Amygdala (tissue), 56 donors: ENCODE results near the gene RNF26.

ENCODE experiments used
- DNase-seq, 56 donors: peaks; one replicate each; lab custom pipeline; 2025; lab: John Stamatoyannopoulos, UW

Gene RNF26

DNA sequence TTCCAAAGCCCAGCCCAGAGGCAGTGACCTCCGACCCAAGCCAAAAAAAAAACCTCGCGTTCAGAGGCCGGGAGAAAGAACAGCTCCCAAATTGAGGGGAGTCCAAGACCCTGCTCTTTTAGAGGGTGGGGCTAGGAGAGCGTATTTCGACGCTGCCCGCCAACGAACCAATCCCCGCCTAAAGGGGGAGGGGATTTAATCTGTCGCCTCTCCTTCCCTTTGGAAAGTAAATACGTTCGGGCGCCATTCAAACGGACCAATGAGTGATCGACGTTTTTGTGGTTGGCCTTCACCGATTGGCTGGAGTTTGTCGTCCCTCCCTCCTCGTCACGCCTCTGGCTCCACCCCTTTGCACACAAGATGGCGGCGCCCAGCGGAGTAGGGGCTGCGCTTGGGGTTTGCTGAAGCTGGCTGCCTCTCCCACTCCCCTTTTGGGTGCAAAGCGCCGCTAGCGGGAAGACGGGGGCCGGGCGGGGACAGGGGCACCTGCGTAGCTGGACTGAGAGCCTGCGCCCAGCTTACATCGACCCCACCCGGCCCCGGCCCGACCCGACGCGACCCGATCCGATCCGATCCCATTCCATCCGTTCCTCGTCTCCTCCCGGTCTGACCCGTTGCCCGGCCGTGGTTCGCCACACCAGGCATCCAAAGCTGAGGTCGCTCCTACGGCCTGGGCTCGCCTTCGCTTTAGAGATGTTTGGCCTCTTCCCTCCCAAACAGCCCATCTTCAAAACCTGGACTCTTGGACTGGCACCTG, at the start of gene RNF26:
RNF26 (plus strand) TSS at position 354 of the 757 bp plus-strand sequence. CDS start 596 bp downstream, outside the sequence.
- peak in 55 of 56 donors; percentile 62 to 99 (median 93) for DNase-seq

DNA sequence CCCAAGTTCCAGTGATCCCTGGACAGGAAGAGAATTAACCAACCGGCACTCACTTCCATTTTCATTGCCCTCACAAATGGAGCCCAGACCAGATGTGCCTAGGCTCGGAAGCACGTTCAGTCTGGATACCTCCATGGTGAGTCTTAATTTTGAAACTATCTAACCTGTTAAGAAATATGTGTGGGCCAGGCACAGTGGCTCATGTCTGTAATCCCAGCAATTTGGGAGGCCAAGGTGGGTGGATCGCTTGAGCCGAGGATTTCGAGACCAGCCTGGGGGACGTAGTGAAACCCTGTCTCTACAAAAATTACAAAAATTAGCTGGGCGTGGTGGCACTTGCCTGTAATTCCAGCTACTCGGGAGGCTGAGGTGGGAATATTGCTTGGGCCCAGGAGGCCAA, 48.9 kb upstream of the RNF26 start:
- DNase-seq = no peak

DNA sequence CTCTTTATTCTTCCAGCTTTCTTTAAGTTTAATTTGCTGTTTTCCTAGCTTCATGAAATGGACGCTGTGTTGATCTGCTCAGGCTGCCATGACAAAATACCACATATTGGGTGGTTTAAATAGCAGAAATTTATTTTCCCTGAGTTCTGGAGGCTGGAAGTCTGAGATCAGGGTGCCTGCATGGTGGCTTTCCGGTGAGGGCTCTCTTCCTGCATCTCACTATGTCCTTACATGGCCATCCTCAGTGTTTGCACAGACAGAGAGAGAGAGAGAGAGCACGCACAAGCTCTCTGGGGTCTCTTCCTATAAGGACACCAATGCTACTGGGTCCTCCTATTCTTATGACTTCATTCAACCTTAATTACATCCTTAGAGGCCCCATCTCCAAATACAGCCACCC, 46.1 kb upstream of the RNF26 start:
- DNase-seq = no peak

DNA sequence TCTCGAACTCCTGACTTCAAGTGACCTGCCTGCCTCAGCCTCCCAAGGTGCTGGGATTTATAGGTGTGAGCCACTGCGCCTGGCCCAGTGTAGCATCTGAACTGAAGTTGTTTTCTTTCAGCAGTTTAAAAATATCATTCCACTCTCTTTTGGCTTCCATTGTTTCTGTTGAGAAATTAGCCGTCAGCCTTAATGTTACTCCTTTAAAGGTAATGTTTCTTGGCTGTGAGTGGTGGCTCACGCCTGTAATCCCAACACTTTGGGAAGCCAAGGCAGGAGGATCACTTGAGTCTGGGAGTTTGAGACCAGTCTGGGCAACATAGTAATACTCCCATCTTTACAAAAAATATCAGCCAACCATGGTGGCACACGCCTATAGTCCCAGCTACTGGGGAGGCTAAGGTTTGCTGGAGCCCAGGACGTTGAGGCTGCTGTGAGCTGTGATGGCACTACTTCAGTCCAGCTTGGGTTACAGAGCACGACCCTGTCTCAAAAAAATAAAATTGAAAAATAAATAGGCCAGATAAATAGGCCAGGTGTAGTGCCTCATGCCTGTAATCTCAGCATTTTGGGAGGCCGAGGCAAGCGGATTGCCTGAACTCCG, 43.3 kb upstream of the RNF26 start:
- no peak for DNase-seq

DNA sequence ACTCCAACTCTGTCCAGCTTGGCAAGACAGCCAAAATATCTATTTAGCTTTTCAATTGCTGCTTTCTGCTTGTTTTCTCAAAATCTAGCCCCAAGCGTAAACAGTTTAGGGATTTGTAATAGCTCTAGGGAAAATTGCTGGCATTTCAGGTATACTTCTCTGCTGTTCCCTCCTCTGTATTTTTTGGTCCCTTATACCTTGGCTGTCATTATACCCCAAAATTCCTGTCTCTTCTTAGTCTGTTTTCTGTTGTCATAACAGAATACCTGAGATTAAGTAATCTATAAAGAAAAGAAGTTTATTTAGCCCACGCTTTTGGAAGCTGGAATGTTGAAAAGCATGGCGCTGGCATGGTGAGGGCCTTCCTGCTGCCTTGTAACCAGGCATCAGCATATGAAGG, 40.9 kb upstream of the RNF26 start:
- DNase-seq = no peak

DNA sequence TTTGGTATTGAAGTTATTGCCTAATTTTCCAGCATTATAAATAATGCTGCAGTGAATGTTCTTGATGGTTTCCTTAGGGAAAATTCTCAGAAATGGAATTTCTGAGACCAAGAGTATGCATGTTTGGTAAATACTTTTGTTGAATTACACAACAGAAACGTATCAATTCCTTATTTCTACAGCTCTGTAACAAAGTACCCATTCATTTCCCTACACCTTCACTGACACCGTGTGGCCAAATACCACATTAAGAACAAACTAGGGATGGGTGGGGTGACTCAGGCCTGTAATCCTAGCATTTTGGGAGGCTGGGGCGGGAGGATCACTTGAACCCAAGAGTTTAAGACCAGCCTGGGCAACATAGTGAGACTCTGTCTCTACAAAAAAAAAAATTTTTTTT, 39.1 kb upstream of the RNF26 start:
- no peak for DNase-seq

DNA sequence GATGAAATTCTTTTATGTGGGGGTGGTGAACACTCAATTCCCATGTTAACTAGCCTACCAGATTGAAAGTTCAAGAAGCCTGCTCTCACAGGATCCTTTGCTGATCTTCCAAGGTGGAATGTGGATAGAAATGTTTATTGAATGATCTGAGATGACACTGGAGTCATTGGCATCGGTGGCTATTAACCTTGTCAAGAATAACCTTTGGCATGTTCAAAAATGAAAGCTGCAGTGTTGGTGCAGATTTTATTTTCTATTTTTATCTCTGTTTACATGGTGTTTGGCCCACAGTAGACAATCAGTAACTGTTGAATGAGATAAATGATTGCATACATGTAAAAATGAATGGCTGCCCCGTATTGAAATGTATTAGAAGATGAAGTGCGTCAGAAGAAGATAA, 36.4 kb upstream of the RNF26 start:
- DNase-seq = no peak

DNA sequence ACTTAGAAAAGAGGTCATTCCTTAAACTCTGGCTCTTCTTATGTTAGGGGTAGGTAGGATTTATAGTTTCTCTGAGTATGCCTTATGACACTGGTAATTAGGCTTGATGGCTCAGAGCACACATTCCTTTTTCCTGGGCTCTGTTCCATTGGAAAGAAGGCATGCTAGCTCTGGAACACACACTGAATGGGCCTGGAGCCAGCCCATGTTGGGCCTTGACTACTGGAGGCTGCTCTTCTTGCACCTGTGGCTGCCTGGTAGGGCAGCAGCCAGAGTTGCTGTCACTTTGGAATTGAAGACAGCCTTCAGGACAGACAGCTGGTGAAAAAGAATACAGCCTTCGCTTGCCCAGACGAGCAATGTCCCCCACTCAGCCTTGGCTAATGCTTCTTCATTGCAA, 35.6 kb upstream of the RNF26 start:
- no peak for DNase-seq

DNA sequence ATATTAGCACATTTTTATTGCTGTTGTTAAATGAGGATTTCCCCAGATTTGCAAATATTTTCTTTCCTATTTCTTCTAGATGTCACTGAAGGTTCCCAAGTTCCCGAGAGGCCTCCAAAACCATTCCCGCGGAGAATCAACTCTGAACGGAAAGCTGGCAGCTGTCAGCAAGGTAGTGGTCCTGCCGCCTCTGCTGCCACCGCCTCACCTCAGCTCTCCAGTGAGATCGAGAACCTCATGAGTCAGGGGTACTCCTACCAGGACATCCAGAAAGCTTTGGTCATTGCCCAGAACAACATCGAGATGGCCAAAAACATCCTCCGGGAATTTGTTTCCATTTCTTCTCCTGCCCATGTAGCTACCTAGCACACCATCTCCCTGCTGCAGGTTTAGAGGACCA, 34.9 kb upstream of the RNF26 start:
- DNase-seq = no peak

DNA sequence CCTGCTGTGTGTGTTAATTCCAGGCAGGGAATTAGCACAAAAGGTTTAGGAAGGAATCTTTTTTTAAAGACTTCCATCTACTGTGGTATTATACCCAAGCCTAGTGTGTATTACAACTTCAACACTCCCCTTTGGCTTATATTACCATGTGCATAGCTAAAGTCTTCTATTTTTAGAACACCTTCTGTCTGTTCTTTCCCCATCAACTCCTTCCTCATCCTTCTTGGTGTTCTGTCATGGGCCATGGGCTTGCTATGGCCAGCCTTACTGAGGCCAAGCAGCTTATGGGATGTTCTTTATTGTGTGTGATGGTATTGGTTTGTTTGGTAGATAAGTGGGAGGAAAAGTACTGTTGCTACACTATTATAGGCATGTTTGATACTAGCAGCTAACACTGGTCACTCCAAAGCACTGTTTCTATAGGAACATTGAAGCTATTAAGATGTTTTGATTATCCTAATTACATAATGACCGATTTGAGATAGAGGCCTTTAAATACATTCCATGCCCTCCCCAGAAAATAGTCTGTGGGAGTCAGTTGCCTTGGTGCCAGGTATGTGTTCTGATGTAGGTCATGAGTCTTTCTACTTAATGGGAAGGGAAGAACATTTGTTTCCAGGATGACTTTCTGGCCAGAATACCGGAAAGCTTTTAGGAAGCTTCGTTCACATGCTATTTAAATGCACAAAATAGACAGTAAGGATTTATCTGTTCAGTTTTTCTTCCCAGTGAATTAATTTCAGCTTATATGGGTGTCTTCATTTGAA, 33.9 kb upstream of the RNF26 start:
- DNase-seq = no peak

DNA sequence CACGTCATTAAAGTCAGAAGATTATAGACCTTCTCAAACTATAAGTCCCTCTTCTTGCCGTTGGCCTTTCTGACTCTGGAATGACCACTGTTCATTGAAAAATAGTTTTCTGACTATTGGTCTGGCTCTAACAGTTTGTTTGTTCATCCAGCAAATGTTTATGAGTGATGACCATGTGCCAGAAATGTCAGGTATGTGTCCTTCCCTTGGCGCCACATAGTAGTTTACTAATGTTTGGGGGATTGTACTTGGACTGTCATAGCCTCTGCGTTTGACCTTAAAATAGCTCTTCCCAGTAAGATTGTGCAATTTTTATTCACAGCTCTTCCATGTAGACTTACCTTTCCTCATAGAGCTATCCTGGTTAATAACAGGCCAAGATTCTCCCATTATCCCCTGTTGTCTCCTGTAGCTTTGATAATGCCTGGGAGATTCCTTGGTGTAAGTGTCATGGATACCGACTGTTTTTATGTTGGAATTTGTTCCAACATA, 31.1 kb upstream of the RNF26 start:
- no peak for DNase-seq

DNA sequence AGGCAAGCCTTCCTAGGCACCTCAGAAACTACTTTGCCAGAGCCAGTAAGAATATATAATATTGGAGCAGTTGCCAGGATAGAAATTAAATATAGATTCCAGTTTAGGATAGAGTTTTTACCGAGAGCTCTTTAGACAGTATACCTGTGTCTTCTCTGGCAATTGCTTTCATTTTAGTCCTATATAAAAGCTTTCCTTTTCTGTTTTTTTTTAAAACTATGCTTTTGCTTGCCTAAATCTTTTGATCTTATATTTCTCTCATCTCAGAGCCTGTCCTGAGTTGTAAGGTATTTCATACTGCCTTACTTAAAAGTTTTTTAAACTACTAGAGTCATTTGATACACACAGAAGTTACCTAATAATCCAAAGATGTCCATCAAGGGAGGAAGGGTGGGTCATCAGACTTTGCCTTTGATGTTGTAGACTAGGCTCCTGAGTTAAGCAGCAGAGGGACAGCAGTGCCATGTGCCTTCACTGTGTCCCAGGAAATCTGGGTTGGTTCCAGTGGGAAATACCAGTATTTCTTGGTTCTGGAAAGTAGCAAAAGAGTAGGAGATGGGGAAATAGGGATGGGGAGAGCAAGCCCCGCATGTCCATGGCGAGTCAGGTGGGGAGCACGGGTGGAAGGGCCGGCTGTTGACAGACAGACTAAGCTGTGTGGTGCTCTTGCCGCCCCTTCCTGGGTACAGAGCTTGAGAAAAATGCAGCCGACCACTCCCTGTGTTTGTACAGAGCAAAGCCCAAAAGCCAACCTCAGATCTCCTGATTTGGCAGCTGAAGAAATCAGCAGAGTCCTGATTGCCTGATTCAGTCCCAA, 28.6 kb upstream of the RNF26 start:
- no peak for DNase-seq

DNA sequence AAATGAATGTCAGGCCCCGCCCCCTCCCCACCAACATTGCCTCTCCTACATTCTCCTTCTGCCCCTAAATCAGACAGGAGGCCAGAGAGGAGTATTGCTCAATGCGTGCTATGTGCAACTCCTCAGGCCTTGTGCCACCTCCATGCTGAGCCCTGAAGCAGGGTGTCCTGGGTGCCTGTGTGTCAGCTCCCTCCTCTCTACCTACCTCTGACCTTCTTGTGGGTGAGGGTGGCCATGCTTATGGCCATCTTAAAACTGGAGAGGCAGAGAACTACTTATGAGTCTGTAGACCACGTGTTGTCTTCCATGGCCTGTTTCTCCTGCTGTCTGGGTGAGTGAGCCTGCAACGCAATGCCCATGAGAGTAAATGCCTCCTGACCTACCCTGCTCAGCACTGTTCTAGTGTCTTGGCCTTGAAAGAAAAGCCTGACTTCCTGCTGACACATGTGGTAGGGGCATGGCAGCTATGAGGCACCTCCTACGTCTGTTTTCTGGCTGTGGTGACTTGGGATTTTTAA, 27.9 kb upstream of the RNF26 start:
- DNase-seq = no peak

DNA sequence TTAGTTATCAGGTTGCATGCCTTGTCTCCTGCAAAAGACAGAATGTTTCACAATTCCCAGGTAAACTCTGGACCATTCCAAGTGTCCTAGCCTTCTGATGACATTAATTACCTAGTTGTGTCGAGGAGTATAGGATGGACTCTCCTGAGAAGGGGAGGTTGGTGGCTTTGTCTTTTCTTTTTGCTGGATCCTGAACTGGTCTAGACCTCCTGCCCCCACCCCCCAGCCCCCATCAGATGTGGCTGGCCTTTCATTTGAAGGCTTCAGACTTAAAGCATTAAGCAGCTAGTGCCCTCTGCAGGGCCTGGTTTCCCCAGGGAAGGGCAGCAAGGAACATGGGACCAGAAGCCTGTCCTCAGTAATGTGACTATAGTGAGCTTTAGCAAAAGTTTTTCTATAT, 27.1 kb upstream of the RNF26 start:
- DNase-seq = peak in 1 of 56 donors; percentile 20

DNA sequence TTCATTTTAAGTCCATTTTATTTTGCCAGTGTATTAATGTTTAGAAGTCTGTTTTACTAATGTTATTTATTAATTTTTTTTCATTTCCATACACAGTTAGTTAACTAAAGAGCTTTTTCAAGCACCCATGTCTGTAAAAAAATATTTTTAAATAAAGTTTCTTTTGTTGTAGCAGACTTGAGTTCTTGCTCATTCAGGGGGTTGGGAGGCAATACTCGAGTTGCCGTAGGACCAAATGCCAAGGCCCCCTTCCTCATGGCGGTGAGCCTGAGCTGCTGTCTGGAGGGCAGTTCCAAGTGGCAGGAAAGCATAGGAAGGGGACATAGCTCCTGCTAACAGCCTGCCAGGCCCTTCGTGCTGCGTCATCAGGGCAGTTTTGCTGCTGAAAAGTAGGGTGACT, 26.4 kb upstream of the RNF26 start:
- DNase-seq = no peak

DNA sequence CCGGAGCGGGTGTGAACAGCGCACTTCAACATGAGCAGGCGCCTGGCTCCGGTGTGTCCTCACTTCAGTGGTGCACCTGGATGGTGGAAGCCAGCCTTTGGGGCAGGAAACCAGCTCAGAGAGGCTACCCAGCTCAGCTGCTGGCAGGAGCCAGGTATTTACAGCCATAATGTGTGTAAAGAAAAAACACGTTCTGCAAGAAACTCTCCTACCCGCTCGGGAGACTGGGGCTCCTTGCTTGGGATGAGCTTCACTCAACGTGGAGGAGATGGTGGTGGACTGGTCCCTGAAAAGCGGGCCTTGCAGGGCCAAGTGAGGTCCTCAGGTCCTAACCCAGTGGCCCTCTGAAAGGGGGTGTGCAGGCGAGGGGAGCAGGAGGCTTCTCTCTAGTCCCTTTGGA, 24.9 kb upstream of the RNF26 start:
- DNase-seq = no peak

DNA sequence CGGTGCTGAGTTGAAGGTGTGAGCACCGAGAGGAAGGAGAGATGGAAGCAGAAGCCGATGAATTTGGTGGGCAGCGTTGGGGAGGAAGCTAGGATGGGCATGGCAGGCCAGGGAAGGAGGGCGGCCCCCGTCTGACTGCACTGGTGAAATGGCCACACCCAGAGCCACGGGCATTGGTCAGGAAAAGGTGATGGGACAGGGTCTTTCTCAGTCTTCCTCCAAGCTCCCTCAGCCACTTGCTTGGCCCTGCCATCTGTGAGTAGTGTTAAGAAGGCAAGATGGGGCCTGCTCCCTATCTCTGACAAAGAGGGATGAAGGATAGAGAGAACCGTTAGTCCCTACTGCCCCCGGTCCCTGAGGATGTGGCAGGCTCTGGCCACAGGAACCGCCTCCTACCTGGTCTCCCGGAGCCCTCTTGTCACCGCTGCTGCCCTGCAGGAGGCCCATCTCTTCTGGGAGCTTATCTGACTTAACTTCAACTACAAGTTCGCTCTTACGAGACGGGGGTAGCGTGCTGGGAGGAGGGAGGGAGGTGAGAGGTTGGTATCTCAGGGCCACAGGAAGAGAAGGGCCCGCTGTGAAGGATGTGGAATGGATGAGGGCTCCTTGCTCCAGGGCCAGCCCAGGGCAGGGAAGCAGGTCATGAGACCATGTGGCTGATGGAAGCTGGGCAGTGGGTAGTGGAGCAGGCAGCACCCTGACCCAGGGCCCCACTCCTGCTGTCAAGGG, 24.2 kb upstream of the RNF26 start:
- no peak for DNase-seq

DNA sequence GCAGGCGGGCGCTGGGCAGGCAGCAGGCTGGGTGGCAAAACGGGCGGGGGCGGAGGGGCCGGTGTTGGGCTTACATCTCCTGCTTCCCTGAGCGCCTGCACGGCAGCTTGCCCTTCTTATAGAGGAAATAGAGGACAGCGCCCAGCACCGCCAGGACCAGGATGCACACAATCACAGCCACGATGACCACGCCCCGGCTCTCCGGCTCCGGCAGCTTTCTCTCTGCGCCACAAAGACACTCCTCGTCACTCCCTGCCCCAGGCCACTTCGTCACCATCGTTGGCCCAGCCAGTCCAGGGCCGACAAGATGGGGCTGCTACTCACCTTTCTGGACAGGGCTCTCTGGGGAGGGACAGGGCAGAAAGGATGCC, 23.7 kb upstream of the RNF26 start:
- no peak for DNase-seq

DNA sequence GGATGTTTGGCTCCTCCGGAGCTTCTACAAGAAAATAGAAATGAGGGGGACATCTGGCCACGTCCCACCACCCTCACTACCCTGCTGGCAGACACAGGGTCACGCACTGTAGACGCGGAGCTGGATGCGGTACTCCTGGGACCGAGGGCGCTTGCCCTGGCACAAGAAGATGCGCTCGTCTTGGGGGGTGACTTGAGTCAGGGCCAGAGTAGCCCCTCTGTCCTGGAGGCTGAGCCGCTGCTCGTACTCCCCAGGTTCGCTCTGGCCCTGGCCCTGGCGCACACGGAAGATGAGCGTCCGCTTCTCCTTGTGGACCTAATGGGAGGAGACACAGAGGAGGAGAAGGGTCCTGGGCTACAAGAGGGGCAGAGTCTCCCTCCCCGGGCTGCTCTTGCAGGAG, 19.6 kb upstream of the RNF26 start:
- DNase-seq = no peak
